ENCODE measurements around the gene SIK2. TPM values are rescaled to one million over a fixed set of nuclear protein-coding genes. Genes with fewer than 3 reads are reported as not detected.
A peak's percentile ranks its signal among the peaks of the same experiment; 100 is the strongest.

Gene SIK2
- total and polyA plus RNA-seq, 4 experiments from 2014 or later, result 0.04 to 13.8 (median 6.6) TPM

DNA sequence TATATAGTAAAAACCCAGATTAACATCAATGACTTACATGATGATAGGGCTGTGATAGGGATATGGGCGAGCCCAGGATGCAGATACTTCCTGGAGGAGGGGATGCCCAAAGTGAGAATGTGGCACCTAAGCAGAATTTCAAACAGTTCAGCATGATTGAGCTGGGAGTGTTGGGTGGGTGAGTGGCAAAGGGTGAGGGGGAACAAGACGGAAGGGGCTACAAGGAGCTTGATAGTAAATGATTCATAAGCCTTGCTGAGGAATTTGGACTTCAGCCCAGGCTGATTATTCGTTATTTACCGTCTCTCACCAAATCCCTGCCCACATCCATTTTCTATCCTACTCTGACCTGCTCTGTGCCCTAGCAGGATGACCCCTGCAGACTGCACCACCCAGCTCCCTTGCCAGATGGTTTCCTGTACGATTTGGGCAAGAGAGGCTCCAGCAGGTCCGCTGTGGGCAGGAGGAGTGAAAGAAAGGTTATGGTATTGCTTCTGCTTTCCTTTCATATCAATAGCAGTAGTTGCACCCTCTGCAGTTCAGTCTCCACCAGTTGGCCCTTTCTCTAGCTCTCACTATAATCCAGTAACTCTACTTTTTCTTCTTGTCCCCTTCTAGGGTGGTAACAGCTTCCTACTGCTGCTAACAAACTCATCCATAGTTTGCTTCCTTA lies 30.3 kb upstream of the SIK2 start:
- H3K27me3 ChIP-seq (ENCODE audit: insufficient read depth, low read length), result no peaks in the 10 kb centered on the region
- ChIA-PET POLR2A (ENCODE audit: partially characterized antibody) (no interaction called here), CTCF (ENCODE audit: partially characterized antibody) (interaction anchor here (1.2 to 1.8 kb wide), 4 partner anchors 18 to 270 kb away, joined by 3 to 6 read pairs (median 3); no protein-coding TSS in a partner anchor)
- H3K4me3 ChIP-seq (ENCODE audit: low read length in 2 of 2), result no peak overlapping the region
- Mint-ChIP-seq H3K36me3 (no peaks in the 10 kb centered on the region), H3K9me3 (no peaks in the 10 kb centered on the region), H3K27me3 (peaks cover 4 to 9% of the 10 kb centered on the region in 2 donors), H3K27ac (no peak overlapping the region), H3K4me1 (no peaks in the 10 kb centered on the region), H3K4me3 (no peak overlapping the region)
- H3K36me3 ChIP-seq (ENCODE audit: insufficient read depth, low read length), result no peaks in the 10 kb centered on the region
- intact Hi-C loops (cut with micrococcal nuclease), result no loop called here
- no peak overlapping the region for H3K27ac ChIP-seq (ENCODE audit: low read depth, low read length)
- DNase-seq, result no peak
- H3K4me1 ChIP-seq (ENCODE audit: insufficient read depth, low read length), result no peaks in the 10 kb centered on the region
- H3K9me3 ChIP-seq (ENCODE audit: control insufficient read depth in 1 of 2, low read length in 2 of 2), result no peaks in the 10 kb centered on the region

DNA sequence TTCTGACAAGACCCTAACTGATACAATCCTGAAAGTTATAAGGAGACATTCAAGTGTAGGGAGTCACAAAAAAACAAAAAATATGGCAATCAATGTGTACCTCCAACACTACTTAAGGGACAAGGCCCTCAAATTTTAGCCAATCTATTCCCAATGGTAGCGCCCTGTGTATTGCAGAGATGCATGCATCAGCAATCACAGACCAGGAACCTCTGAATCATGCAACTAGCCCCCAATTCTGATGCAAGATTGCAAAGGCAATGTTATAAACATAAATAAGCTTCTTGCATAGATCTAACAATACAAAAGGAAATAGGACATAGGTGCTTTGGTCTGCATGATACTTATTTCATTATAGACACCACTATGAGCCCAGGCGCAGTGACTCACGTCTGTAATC lies 29.7 kb upstream of the SIK2 start:
- Mint-ChIP-seq H3K9me3 (no peaks in the 10 kb centered on the region), H3K36me3 (no peaks in the 10 kb centered on the region), H3K4me3 (no peak overlapping the region), H3K4me1 (no peaks in the 10 kb centered on the region), H3K27ac (no peak overlapping the region), H3K27me3 (peaks cover 4 to 9% of the 10 kb centered on the region in 2 donors)
- ChIA-PET CTCF (ENCODE audit: partially characterized antibody) (interaction anchor here (1.2 to 1.8 kb wide), 5 partner anchors 12 to 269 kb away, joined by 3 to 6 read pairs (median 3); no protein-coding TSS in a partner anchor), POLR2A (ENCODE audit: partially characterized antibody) (no interaction called here)
- Histone ChIP-seq H3K9me3 (ENCODE audit: control insufficient read depth in 1 of 2, low read length in 2 of 2) (no peaks in the 10 kb centered on the region), H3K4me1 (ENCODE audit: insufficient read depth, low read length) (no peaks in the 10 kb centered on the region), H3K4me3 (ENCODE audit: low read length in 2 of 2) (no peak overlapping the region), H3K36me3 (ENCODE audit: insufficient read depth, low read length) (no peaks in the 10 kb centered on the region), H3K27ac (ENCODE audit: low read depth, low read length) (no peak overlapping the region), H3K27me3 (ENCODE audit: insufficient read depth, low read length) (no peaks in the 10 kb centered on the region)
- DNase-seq, result no peak
- intact Hi-C loops (cut with micrococcal nuclease), result no loop called here

DNA sequence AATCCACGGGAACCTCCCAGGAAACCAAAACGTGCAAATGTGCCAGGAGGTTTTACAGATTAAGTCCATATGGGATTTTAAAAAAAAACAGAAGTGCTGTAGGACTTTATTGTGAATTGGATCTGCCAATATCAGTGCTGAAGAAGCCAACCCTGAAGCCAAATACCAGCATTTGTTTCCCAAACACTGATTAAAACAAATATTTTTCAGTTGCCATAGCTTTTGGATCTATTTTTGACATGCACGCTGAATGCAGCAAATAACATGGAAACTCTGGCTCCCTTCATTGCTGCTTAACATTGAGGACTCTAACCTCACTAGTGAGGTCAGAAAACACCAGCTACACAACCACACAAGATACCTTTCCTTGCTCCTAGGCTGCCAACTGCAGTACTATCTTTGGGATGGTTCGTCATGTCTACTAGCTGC lies 28.4 kb upstream of the SIK2 start:
- no peak for DNase-seq
- CTCF ChIA-PET (ENCODE audit: partially characterized antibody), result interaction anchor here (0.9 to 1.4 kb wide), 2 partner anchors 10 to 13 kb away, joined by 3 to 4 read pairs; no protein-coding TSS in a partner anchor
- no peaks in the 10 kb centered on the region for H3K9me3 ChIP-seq (ENCODE audit: control insufficient read depth in 1 of 2, low read length in 2 of 2)
- H3K36me3 ChIP-seq (ENCODE audit: insufficient read depth, low read length), result no peaks in the 10 kb centered on the region
- H3K4me3 ChIP-seq (ENCODE audit: low read length in 2 of 2), result no peak overlapping the region
- H3K27ac ChIP-seq (ENCODE audit: low read depth, low read length), result no peak overlapping the region
- H3K4me1 ChIP-seq (ENCODE audit: insufficient read depth, low read length), result no peaks in the 10 kb centered on the region
- H3K36me3 Mint-ChIP-seq, result no peaks in the 10 kb centered on the region
- peaks cover 4 to 9% of the 10 kb centered on the region in 2 donors for H3K27me3 Mint-ChIP-seq
- no peaks in the 10 kb centered on the region for H3K4me1 Mint-ChIP-seq
- intact Hi-C loops (cut with micrococcal nuclease), result no loop called here
- H3K27ac Mint-ChIP-seq, result no peak overlapping the region
- POLR2A ChIA-PET (ENCODE audit: partially characterized antibody), result no interaction called here
- no peaks in the 10 kb centered on the region for H3K27me3 ChIP-seq (ENCODE audit: insufficient read depth, low read length)
- no peaks in the 10 kb centered on the region for H3K9me3 Mint-ChIP-seq
- H3K4me3 Mint-ChIP-seq, result no peak overlapping the region

DNA sequence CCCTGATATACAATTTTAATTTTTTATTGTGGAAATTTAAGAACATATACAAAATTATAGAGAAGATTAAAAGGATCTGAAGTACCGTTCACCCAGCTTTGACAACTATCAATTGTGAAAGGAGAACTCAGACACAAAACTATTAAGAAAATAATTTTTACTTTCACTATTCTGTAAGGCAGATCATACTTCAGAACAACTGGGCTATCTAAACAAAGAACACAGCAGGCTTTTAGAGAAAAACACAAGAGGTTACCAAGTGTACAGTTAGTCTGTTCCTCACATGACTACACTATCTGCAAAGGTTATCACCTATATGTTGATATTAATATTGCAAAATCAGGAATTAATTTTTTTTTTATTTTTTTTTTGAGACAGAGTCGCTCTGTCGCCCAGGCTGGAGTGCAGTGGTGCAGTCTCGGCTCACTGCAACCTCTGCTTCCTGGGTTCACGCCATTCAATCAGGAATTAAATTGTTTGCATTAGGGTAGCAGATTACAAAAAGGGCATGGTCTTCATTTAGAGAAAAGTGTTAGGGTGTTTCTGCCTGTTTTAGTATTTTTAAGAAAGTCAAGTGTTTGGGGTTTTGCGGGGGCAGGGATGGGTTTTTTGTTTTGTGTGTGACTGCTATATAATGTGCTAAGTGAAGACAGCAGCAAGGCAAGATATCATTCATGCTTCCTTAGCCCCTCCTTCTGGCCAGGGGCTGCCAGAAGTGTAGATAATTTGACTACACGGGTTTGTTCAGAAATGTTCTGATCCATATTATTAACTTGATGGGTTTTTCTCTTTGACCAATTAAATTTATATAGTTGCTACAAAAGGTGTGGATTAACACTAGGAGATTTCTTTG lies 27.6 kb upstream of the SIK2 start:
- Mint-ChIP-seq H3K36me3 (no peaks in the 10 kb centered on the region), H3K9me3 (no peaks in the 10 kb centered on the region), H3K4me1 (no peaks in the 10 kb centered on the region), H3K27ac (no peak overlapping the region), H3K27me3 (peaks cover 4 to 9% of the 10 kb centered on the region in 2 donors), H3K4me3 (peak overlapping the region in 6 of 8 donors; percentile 12 to 72 (median 49))
- no peaks in the 10 kb centered on the region for H3K27me3 ChIP-seq (ENCODE audit: insufficient read depth, low read length)
- H3K4me1 ChIP-seq (ENCODE audit: insufficient read depth, low read length), result no peaks in the 10 kb centered on the region
- POLR2A ChIA-PET (ENCODE audit: partially characterized antibody), result no interaction called here
- intact Hi-C loops (cut with micrococcal nuclease), result no loop called here
- CTCF ChIA-PET (ENCODE audit: partially characterized antibody), result interaction anchor here (0.9 kb wide), 1 partner anchor 9 kb away, joined by 3 read pairs; no protein-coding TSS in a partner anchor
- DNase-seq, result no peak
- no peak overlapping the region for H3K4me3 ChIP-seq (ENCODE audit: low read length in 2 of 2)
- H3K27ac ChIP-seq (ENCODE audit: low read depth, low read length), result no peak overlapping the region
- no peaks in the 10 kb centered on the region for H3K36me3 ChIP-seq (ENCODE audit: insufficient read depth, low read length)
- H3K9me3 ChIP-seq (ENCODE audit: control insufficient read depth in 1 of 2, low read length in 2 of 2), result no peaks in the 10 kb centered on the region

DNA sequence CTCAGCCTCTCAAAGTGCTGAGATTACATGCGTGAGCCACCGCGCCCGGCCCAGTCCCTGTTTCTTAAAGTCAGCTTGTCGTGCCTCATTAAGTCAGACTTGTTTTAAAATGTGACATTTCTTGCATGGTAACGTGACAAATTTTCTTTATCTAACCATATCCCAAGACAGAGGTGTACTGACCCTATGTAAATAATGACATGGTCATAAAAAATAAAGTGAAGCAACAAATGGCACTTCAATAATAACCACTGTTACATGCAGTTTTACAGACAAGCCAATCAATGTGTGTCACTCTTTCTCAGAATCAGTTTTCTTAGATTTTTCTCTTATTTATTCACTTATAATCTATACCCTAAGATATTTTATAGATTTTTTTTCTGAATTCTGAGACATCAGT lies 26.5 kb upstream of the SIK2 start:
- intact Hi-C loops (cut with micrococcal nuclease), result no loop called here
- CTCF ChIA-PET (ENCODE audit: partially characterized antibody), result no interaction called here

DNA sequence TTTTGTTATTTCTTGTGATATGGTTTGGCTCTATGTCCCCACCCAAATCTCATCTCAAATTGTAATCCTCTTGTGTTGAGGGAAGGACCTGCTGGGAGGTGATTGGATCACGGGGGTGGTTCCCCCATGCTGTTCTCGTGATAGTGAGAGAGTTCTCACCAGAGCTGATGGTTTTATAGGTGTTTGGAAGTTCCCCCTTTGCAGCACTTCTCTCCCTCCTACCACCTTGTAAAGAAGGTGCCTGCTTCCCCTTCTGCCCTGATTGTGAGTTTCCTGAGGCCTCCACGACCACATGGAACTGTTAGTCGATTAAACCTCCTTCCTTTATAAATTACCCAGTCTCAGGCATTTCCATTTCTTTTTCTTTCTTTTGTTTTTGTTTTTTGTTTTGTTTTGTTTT lies 24.4 kb upstream of the SIK2 start:
- H3K4me3 Mint-ChIP-seq, result no peak overlapping the region
- no peak overlapping the region for H3K27ac ChIP-seq (ENCODE audit: low read depth, low read length)
- H3K27me3 ChIP-seq (ENCODE audit: insufficient read depth, low read length), result no peaks in the 10 kb centered on the region
- H3K9me3 Mint-ChIP-seq, result no peaks in the 10 kb centered on the region
- H3K27ac Mint-ChIP-seq, result no peak overlapping the region
- H3K36me3 Mint-ChIP-seq, result no peaks in the 10 kb centered on the region
- ChIA-PET POLR2A (ENCODE audit: partially characterized antibody) (no interaction called here), CTCF (ENCODE audit: partially characterized antibody) (no interaction called here)
- DNase-seq, result no peak
- H3K4me1 Mint-ChIP-seq, result no peaks in the 10 kb centered on the region
- intact Hi-C loops (cut with micrococcal nuclease), result no loop called here
- no peaks in the 10 kb centered on the region for H3K4me1 ChIP-seq (ENCODE audit: insufficient read depth, low read length)
- no peaks in the 10 kb centered on the region for H3K9me3 ChIP-seq (ENCODE audit: control insufficient read depth in 1 of 2, low read length in 2 of 2)
- no peak overlapping the region for H3K4me3 ChIP-seq (ENCODE audit: low read length in 2 of 2)
- H3K36me3 ChIP-seq (ENCODE audit: insufficient read depth, low read length), result no peaks in the 10 kb centered on the region
- H3K27me3 Mint-ChIP-seq, result no peaks in the 10 kb centered on the region

More for the DNA sequence above, 26.5 kb upstream of the SIK2 start:
- Histone ChIP-seq H3K4me1 (ENCODE audit: insufficient read depth, low read length) (no peaks in the 10 kb centered on the region), H3K27ac (ENCODE audit: low read depth, low read length) (no peak overlapping the region), H3K27me3 (ENCODE audit: insufficient read depth, low read length) (no peaks in the 10 kb centered on the region), H3K9me3 (ENCODE audit: control insufficient read depth in 1 of 2, low read length in 2 of 2) (no peaks in the 10 kb centered on the region), H3K4me3 (ENCODE audit: low read length in 2 of 2) (no peak overlapping the region), H3K36me3 (ENCODE audit: insufficient read depth, low read length) (no peaks in the 10 kb centered on the region)
- H3K9me3 Mint-ChIP-seq, result no peaks in the 10 kb centered on the region
- H3K27ac Mint-ChIP-seq, result no peak overlapping the region
- no peaks in the 10 kb centered on the region for H3K4me1 Mint-ChIP-seq
- POLR2A ChIA-PET (ENCODE audit: partially characterized antibody), result no interaction called here
- H3K27me3 Mint-ChIP-seq, result peaks cover 4% of the 10 kb centered on the region in 2 donors
- DNase-seq, result no peak
- no peak overlapping the region for H3K4me3 Mint-ChIP-seq
- no peaks in the 10 kb centered on the region for H3K36me3 Mint-ChIP-seq

DNA sequence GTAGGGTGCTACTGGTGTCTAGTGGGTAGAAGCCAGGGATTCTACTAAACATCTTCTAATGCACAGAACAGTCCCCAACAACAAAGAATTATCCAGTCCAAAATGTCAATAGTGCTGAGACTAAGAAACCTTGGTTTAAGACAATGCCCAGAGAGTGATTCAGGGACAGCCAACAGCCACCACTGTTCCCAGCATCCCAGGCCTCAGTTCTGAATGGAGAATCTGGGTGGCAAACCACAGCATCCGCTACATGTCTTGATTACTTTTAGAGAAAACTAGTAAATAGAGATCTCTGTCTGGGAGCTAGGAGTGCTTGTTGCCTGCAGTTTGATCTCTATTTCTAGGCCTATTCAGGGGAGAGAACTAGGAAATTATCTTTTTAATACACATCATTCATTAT lies 20.9 kb upstream of the SIK2 start:
- no peak overlapping the region for H3K4me3 ChIP-seq (ENCODE audit: low read length in 2 of 2)
- H3K9me3 ChIP-seq (ENCODE audit: control insufficient read depth in 1 of 2, low read length in 2 of 2), result no peaks in the 10 kb centered on the region
- ChIA-PET POLR2A (ENCODE audit: partially characterized antibody) (no interaction called here), CTCF (ENCODE audit: partially characterized antibody) (interaction anchor here (1.5 to 6.3 kb wide), 2 partner anchors 23 to 196 kb away, joined by 5 to 68 read pairs; no protein-coding TSS in a partner anchor)
- H3K4me1 ChIP-seq (ENCODE audit: insufficient read depth, low read length), result no peaks in the 10 kb centered on the region
- no peaks in the 10 kb centered on the region for H3K27me3 ChIP-seq (ENCODE audit: insufficient read depth, low read length)
- no peak overlapping the region for H3K27ac ChIP-seq (ENCODE audit: low read depth, low read length)
- H3K4me1 Mint-ChIP-seq, result no peaks in the 10 kb centered on the region
- no peaks in the 10 kb centered on the region for H3K36me3 Mint-ChIP-seq
- intact Hi-C loops (cut with micrococcal nuclease), result no loop called here
- no peaks in the 10 kb centered on the region for H3K36me3 ChIP-seq (ENCODE audit: insufficient read depth, low read length)
- peak overlapping the region in 1 of 7 donors; percentile 2 for H3K27ac Mint-ChIP-seq
- H3K27me3 Mint-ChIP-seq, result peaks cover 0 to 3% of the 10 kb centered on the region in 2 donors
- H3K4me3 Mint-ChIP-seq, result no peak overlapping the region
- no peak for DNase-seq
- H3K9me3 Mint-ChIP-seq, result no peaks in the 10 kb centered on the region

Measured in CD4-positive, alpha-beta memory T cell (primary cell).